ENCODE measurements around the gene WDR73. TPM values are rescaled to one million over a fixed set of nuclear protein-coding genes. Genes with fewer than 3 reads are reported as not detected.
A peak's percentile ranks its signal among the peaks of the same experiment; 100 is the strongest.

The WDR73 gene
- total RNA-seq, 1 experiment from 2014 or later, result 16.2 TPM

GRCh38 chr15:84669726-84670125 is 15.6 kb upstream of the WDR73 start:
- no peaks in the 10 kb centered on the region for H3K9me3 ChIP-seq (replicated peaks)
- peaks cover 66% of the 10 kb centered on the region for H3K36me3 ChIP-seq
- no peak for DNase-seq (ENCODE audit: low read depth in 1 of 2, low spot score in 2 of 2)
- H3K27me3 ChIP-seq (replicated peaks), result no peaks in the 10 kb centered on the region
- H3K27ac ChIP-seq, result no peak overlapping the region
- 0 out of 2 replicates have a peak, but pooled peaks cover 9% of the 10 kb centered on the region for H3K4me1 ChIP-seq (replicated peaks)
- no peak overlapping the region for H3K4me3 ChIP-seq

- no peak overlapping the region for H3K27ac ChIP-seq
These were observed 14.3 kb upstream of the WDR73 start for GRCh38 chr15:84668221-84668982.

GRCh38 chr15:84666373-84666772 is 12.3 kb upstream of the WDR73 start:
- Histone ChIP-seq H3K27ac (no peak overlapping the region), H3K4me3 (no peak overlapping the region), H3K36me3 (peaks cover 64% of the 10 kb centered on the region), H3K4me1 (replicated peaks) (0 out of 2 replicates have a peak, but pooled peaks cover 5% of the 10 kb centered on the region), H3K9me3 (replicated peaks) (no peaks in the 10 kb centered on the region), H3K27me3 (replicated peaks) (no peaks in the 10 kb centered on the region)
- DNase-seq (ENCODE audit: low read depth in 1 of 2, low spot score in 2 of 2), result no peak

More at GRCh38 chr15:84668221-84668982, 14.3 kb upstream of the WDR73 start:
- Histone ChIP-seq H3K4me1 (replicated peaks) (0 out of 2 replicates have a peak, but pooled peaks cover 9% of the 10 kb centered on the region), H3K36me3 (peaks cover 69% of the 10 kb centered on the region), H3K27me3 (replicated peaks) (no peaks in the 10 kb centered on the region), H3K4me3 (no peak overlapping the region), H3K9me3 (replicated peaks) (no peaks in the 10 kb centered on the region)
- no peak for DNase-seq (ENCODE audit: low read depth in 1 of 2, low spot score in 2 of 2)

- Histone ChIP-seq H3K27ac (no peak overlapping the region), H3K9me3 (replicated peaks) (no peaks in the 10 kb centered on the region), H3K36me3 (peaks cover 24% of the 10 kb centered on the region), H3K4me3 (no peak overlapping the region), H3K27me3 (replicated peaks) (no peaks in the 10 kb centered on the region), H3K4me1 (replicated peaks) (peaks cover 3% of the 10 kb centered on the region; the same call in 1 of the 2 replicates)
- DNase-seq (ENCODE audit: low read depth in 1 of 2, low spot score in 2 of 2), result no peak
These were observed 6.9 kb upstream of the WDR73 start for GRCh38 chr15:84661001-84661400.

GRCh38 chr15:84659904-84660781 is 6.1 kb upstream of the WDR73 start:
- Histone ChIP-seq H3K36me3 (peaks cover 15% of the 10 kb centered on the region), H3K4me3 (no peak overlapping the region), H3K4me1 (replicated peaks) (peaks cover 3% of the 10 kb centered on the region), H3K27me3 (replicated peaks) (no peaks in the 10 kb centered on the region), H3K27ac (no peak overlapping the region), H3K9me3 (replicated peaks) (no peaks in the 10 kb centered on the region)
- DNase-seq (ENCODE audit: low read depth in 1 of 2, low spot score in 2 of 2), result no peak

GRCh38 chr15:84658788-84659411 is 4.8 kb upstream of the WDR73 start:
- H3K9me3 ChIP-seq (replicated peaks), result no peaks in the 10 kb centered on the region
- H3K4me3 ChIP-seq, result no peak overlapping the region
- no peaks in the 10 kb centered on the region for H3K27me3 ChIP-seq (replicated peaks)
- peaks cover 7% of the 10 kb centered on the region for H3K4me1 ChIP-seq (replicated peaks)
- DNase-seq (ENCODE audit: low read depth in 1 of 2, low spot score in 2 of 2), result no peak
- H3K27ac ChIP-seq, result no peak overlapping the region
- H3K36me3 ChIP-seq, result peaks cover 7% of the 10 kb centered on the region; the same call in 1 of the 2 replicates

- Histone ChIP-seq H3K27ac (no peak within 1 kb of the TSS), H3K36me3 (peaks cover 9% of the 10 kb centered on the region; the same call in 1 of the 2 replicates), H3K4me3 (peak within 1 kb of the TSS; percentile 34), H3K4me1 (replicated peaks) (peaks cover 13% of the 10 kb centered on the region), H3K9me3 (replicated peaks) (no peaks in the 10 kb centered on the region), H3K27me3 (replicated peaks) (no peaks in the 10 kb centered on the region)
- DNase-seq (ENCODE audit: low read depth in 1 of 2, low spot score in 2 of 2), result peak; percentile 53 to 75
These were observed 4.2 kb upstream of the WDR73 start, which contains the start of gene NMB for GRCh38 chr15:84658080-84658787. Gene NMB, minus strand, starts transcription at chr15:84658199. Its CDS starts 47 bp downstream, at chr15:84658152.

GRCh38 chr15:84657748-84658079 is 3.6 kb upstream of the WDR73 start:
- no peak for DNase-seq (ENCODE audit: low read depth in 1 of 2, low spot score in 2 of 2)
- Histone ChIP-seq H3K9me3 (replicated peaks) (no peaks in the 10 kb centered on the region), H3K4me1 (replicated peaks) (peaks cover 15% of the 10 kb centered on the region), H3K27ac (no peak overlapping the region), H3K36me3 (peaks cover 13% of the 10 kb centered on the region), H3K27me3 (replicated peaks) (no peaks in the 10 kb centered on the region), H3K4me3 (peak overlapping the region; percentile 34)

GRCh38 chr15:84656972-84657371 is 2.9 kb upstream of the WDR73 start:
- H3K4me1 ChIP-seq (replicated peaks), result peaks cover 15% of the 10 kb centered on the region
- H3K36me3 ChIP-seq, result peaks cover 21% of the 10 kb centered on the region
- H3K9me3 ChIP-seq (replicated peaks), result no peaks in the 10 kb centered on the region
- no peak for DNase-seq (ENCODE audit: low read depth in 1 of 2, low spot score in 2 of 2)
- H3K4me3 ChIP-seq, result no peak overlapping the region
- H3K27ac ChIP-seq, result no peak overlapping the region
- no peaks in the 10 kb centered on the region for H3K27me3 ChIP-seq (replicated peaks)

- peak; percentile 78 to 86 for DNase-seq (ENCODE audit: low read depth in 1 of 2, low spot score in 2 of 2)
- H3K27me3 ChIP-seq (replicated peaks), result no peaks in the 10 kb centered on the region
- peak overlapping the region; percentile 77 for H3K4me3 ChIP-seq
- H3K4me1 ChIP-seq (replicated peaks), result peaks cover 15% of the 10 kb centered on the region
- H3K9me3 ChIP-seq (replicated peaks), result no peaks in the 10 kb centered on the region
- peaks cover 37% of the 10 kb centered on the region for H3K36me3 ChIP-seq
- H3K27ac ChIP-seq, result 0 out of 2 replicates have a peak overlapping the region, but pooled peaks have one; percentile 70
These were observed 788 bp upstream of the WDR73 start for GRCh38 chr15:84654689-84655453.

GRCh38 chr15:84653584-84653909 is 536 bp downstream of the WDR73 start:
- Histone ChIP-seq H3K4me3 (peak overlapping the region; percentile 77), H3K27me3 (replicated peaks) (no peaks in the 10 kb centered on the region), H3K4me1 (replicated peaks) (peaks cover 15% of the 10 kb centered on the region), H3K27ac (peak overlapping the region; percentile 70), H3K36me3 (peaks cover 48% of the 10 kb centered on the region), H3K9me3 (replicated peaks) (no peaks in the 10 kb centered on the region)
- DNase-seq (ENCODE audit: low read depth in 1 of 2, low spot score in 2 of 2), result no peak

GRCh38 chr15:84649706-84650105 is 4.4 kb downstream of the WDR73 start:
- Histone ChIP-seq H3K4me3 (no peak overlapping the region), H3K9me3 (replicated peaks) (no peaks in the 10 kb centered on the region), H3K4me1 (replicated peaks) (peaks cover 8% of the 10 kb centered on the region), H3K36me3 (peaks cover 86% of the 10 kb centered on the region), H3K27me3 (replicated peaks) (no peaks in the 10 kb centered on the region), H3K27ac (no peak overlapping the region)
- DNase-seq (ENCODE audit: low read depth in 1 of 2, low spot score in 2 of 2), result no peak
